ENCODE measurements around the gene EDAR.

GRCh38 chr2:109020217-109020637 lies 31.2 kb upstream of the EDAR start:
- TF ChIP-seq RAD21 (IDR thresholded peaks at IDR 0.05 in 1 of 2, conservative IDR thresholded peaks at IDR 0.05 in 1 of 2; ENCODE audit: low read depth in 2 of 2, low read length in 2 of 2) (no peak), CEBPB (IDR thresholded peaks at IDR 0.05; ENCODE audit: low read depth, low read length) (no peak), CTCF (IDR thresholded peaks at IDR 0.05; ENCODE audit: control extremely low read depth in 1 of 3, insufficient read depth in 1 of 3, low read depth in 1 of 3, low read length in 3 of 3) (no peak), CHD2 (IDR thresholded peaks at IDR 0.05; ENCODE audit: low read length) (no peak), CREB1 (IDR thresholded peaks at IDR 0.05) (no peak), RFX5 (IDR thresholded peaks at IDR 0.05; ENCODE audit: borderline replicate concordance, low read depth, low read length) (no peak), JUN (IDR thresholded peaks at IDR 0.05; ENCODE audit: low read depth, low read length) (no peak)

All from H1 (cell line).